HK-2 (cell line): ENCODE measurements around the gene EPX.
A peak's percentile ranks its signal among the peaks of the same experiment; 100 is the strongest.

Source experiments
- DNase-seq: peaks from one replicate; pipeline ENCODE4 v3.0.0-alpha.2; 2018; ENCODE audit not compliant: unreplicated experiment

The EPX gene

DNA sequence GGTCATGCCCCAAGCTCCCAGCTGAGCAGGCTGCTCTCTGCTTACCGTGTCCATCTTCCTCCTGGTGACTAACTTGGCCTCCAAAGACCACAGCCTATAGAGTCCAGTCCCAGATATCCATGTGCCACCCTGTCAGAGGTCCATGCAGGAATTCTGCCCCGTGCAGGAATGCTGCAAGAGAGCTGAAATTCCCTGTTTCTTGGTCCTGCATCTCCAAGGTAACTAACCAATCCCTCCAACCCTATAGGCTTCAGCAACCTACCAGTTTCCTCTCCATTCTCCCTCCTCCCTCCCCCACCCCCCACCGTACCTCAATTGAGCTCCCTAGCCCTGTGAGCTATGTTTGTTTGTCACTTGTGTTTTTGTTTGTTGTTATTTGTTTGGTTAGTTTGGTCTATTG is 36.2 kb downstream of the EPX start:
- no peak for DNase-seq

DNA sequence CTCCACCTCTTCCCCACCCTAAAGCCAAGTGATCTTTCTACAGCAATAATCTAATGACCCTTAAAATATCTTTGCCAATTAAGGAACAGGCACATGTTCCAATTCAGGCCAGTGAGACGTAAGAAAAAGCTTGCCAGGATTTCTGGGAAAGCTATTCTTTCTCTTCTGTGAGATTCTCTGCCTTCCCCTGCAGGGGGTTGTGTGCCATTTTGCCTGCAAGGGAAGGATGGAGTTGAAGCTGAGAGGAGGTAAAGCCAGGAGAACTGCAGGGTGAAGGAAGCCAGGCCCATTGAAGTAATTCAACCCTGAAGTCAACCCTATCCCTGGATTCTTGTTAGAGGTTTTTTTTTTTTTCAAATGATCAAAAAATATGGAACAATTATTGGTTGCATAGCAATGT is 36.9 kb downstream of the EPX start:
- no peak for DNase-seq

- no peak for DNase-seq
Measured at GRCh38 chr17:58229881-58230280, 37.4 kb downstream of the EPX start.

DNA sequence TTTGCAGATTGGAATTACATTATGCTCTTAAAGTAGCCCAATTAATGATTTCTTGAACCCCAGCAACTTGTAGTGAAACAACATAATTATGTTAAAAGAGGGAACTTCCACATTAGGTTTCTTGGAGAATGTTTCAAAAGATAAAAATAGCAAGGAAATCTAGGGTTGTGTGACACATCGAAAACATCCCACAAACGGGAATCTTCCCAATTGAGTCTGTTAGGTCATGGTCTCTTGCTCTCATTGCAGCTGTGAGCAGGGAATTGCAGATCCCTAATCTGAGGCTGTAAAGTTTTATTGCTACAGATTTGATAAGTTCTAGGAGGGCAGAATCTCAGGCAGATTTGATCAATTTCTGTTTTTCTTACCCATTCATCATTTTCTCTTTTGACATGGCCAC is 39.1 kb downstream of the EPX start:
- no peak for DNase-seq

DNA sequence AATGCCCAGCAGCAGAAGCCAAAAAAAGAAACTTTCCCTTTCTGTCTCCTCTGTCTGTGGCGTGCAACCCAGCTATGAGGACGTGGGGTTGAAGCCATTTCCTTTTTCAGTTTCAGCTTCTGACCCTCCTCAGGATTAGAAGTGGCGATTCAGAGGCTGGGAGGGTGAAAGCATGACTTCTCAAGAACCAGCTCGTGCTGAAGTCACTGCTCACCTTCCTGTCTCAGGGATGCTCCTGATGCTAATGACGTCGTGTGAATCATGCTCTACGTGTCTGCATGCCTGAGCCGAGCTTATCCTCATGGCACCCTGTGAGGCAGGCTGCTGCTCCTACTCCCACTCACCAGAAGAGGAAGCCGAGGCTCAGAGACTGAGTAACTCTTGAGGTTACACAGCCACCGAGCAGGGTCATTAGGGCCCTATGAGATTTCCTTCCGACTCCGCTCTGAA is 40.2 kb downstream of the EPX start:
- peak; percentile 83 for DNase-seq

DNA sequence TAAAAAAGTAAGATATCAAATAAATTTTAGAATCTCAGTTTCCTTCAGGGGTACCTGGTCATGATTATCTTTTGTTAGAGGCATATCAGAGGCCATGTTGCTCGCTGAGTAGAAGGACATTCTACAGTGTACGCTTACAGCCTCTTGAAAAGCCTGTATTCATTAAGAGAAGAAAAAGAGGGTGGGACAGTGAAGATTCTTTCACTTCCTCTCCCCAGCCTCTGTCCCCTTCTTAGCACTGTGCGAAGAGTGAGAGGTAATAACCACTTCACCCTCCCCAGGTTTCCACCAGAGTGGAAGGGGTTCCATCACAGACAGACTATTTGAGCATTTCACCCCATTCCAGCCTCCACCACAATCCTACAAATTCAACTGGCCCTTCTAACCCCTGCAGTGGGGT is 41.0 kb downstream of the EPX start:
- no peak for DNase-seq

GRCh38 chr17:58234512-58234911 is 42.0 kb downstream of the EPX start:
- no peak for DNase-seq

GRCh38 chr17:58235821-58236220 is 43.3 kb downstream of the EPX start:
- no peak for DNase-seq

DNA sequence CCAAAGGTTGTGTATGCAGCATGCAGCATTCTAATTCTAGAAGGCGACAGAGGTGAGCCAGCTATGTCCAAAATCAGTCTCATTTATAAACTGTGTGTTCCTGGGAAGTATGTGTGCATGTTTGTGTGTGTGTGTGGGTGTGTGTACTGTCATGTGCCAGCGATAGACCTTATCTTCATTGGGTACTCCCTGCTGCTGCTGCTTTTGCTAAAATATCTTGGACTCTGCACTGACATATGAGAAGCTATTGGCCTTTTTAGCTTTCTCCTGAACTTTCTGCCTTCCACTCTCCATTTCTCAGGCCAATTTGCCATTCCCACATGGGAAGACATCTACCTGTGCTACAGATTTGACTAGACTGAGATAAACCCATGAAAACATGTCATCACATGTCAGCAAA is 43.9 kb downstream of the EPX start:
- DNase-seq, result no peak

DNA sequence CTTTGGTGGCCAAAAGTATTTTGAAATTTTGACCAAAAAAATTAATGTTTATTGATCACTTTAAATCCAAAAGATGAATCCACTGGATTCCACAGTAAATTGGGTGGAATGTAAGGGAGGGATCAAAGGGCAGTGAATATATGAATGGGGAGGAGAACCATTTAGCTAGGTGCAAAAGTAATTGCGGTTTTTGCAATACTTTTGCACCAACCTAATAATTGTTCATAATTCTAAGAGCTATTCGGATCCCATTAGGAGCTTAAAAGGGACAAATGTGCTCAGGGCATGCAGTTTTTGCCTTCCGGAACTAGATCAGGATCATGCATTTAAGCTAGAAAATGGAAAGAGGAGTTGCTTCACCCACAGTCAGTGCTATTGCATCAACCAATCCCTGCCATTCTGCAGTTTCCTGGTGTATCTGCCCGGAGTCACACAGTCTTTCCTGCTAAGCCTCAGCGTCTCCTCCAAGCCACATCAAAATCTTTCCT is 45.7 kb downstream of the EPX start, which contains the start of gene LPO:
Gene LPO (plus strand): TSS at position 438 of the 488 bp plus-strand sequence. CDS start 4,396 bp downstream, outside the sequence.
- no peak for DNase-seq

DNA sequence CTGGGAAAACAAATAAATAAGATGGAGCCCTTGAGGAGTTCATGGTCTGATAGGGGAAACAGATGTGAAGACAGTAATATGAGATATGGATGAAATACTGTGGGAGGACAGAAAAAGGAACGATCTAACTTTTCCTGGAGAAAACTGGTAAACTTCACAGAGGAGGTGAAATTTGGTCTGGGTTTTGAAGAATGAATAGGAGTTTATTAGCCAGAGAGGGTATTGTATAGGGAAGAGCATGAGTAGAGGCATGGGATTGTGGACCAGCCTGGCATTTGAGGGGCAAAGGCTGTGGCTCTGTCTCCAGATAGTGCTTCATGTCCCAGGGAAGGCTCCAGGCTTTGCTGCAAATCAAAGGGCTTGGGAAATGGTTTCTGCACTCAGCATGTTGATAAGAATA is 47.5 kb downstream of the EPX start:
- DNase-seq, result no peak

DNA sequence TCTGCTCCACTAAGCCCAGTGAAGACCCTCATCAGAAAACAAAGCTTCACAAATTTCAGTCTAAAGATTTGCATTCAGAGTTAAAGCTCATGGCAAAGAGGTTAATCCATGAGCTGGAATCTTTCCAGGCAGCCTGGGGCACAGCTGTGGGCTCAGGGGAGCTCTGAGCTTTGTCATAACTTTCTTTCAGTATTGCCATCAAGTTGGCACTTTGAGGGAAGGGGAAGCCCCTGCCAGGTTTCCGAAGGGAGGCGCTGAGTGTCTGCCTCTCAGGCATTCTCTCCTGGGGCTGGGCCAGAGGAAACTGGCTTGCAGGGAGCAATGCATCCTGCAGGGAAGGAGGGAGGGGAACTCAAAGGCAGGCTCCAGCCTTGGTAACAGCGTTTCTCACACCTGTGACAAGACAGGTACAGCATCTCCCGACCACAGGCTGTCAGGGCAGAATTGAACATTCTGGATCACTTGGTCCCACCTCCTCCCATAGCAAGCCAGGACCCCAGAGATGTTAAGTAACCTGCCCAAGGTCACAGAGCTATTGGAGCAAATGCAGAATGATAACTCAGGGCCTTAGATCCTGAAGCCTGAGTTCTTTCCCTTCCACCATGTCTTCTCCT is 49.8 kb downstream of the EPX start:
- DNase-seq, result no peak

GRCh38 chr17:58244963-58245362 is 52.4 kb downstream of the EPX start:
- no peak for DNase-seq

GRCh38 chr17:58245428-58246103 is 53.0 kb downstream of the EPX start:
- no peak for DNase-seq

DNA sequence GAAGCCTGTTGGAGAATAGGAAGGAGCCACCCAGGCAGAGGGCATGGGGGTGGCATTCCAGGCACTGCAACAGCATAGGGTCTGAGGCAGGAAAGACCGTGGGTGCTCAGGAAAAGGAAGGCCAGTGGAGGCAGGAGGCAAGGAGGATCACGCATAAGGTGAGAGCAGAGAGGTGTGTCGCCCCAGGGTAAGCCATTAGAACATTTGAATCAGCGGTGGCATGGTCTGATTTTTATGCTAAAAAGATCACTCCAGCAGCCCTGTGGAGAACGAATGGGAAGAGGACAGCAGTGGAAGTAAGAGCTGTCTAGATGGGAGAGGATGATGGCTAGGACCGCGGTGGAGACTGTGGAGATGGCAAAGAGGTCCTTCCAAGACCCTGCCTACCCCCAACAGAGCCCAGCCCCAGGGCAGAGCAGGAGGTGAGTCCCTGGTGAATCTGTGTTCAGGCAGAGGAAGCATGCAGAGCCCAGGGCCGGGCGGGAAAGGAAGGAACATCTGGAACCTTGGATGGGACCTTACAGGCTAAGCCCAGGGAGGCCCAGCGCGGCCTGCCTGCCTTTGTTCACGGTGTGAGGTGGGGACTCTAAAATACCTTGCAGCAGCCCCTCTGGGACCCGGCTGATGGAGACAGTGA is 53.7 kb downstream of the EPX start:
- no peak for DNase-seq

DNA sequence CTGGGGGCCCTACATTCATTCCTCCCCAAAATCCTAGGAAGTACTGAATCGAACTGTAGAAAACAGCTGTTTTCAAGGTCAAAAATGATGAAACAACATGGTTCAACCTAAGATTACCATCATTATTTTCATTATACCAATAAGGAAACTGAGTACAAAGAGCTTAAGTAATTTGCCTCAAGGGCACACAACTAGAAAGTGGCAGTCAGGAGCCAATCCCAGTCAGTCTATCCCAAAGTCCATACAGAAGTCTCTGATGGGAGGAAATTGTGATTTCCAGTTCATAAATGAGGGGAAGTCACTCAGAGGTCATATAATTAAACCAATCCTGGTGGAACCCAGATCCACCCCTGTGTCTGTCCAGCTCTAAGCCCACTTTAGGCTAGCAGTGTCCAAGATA is 54.3 kb downstream of the EPX start:
- DNase-seq, result no peak

GRCh38 chr17:58247511-58248363 is 55.2 kb downstream of the EPX start:
- DNase-seq, result no peak

GRCh38 chr17:58248955-58249269 is 56.4 kb downstream of the EPX start:
- no peak for DNase-seq

DNA sequence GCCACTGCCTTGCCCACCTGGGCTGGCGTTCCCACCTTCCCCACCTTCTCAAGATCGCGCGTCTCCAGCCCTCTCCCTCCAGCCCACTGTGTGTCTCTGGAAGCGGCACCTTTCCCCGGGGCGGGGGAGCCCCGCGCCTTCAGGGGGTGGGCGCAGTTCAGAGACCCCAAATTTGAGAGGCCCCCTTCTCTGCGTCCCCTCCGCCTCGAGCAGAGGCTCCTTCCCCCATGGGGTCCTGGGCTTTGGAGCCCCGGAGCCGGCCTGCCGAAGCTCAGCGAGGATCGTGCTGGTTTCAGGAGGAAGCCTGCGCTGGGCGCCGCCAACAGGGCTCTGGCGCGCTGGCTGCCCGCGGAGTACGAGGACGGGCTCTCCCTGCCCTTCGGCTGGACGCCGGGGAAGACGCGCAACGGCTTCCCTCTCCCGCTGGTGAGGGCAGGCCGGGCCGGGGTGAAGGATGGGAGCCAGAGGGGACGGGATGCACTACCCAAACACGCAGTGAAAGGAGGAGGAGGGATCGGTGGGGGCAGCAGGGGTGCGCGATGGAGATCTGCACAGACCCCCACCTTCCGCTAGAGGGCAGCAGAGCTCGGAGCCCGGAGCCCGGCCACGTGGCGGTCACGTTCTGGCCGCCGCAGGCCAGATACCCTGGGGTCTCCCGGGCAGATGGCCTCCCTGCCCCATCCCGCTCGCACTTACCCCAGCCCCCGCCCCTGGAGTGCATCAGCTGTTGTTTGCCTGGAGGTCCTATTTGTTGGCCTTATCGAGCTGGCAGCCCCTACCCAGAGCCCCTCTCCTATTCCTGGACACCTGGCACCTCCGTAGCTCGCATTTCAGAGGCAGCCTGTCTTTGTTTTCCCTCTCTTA is 57.0 kb downstream of the EPX start:
- peak; percentile 74 for DNase-seq

GRCh38 chr17:58250344-58251011 is 58.0 kb downstream of the EPX start:
- no peak for DNase-seq

- no peak for DNase-seq
Measured at GRCh38 chr17:58252141-58252540, 59.6 kb downstream of the EPX start.
